Neural progenitor cell (in vitro differentiated cells): Measurements from ENCODE around the gene BCL2L12. TPM values are rescaled to one million over a fixed set of nuclear protein-coding genes. Genes with fewer than 3 reads are reported as not detected.

Experiments
- DNase-seq: peaks from one replicate; pipeline ENCODE4 v3.0.0-alpha.2; 2016; ENCODE audit warnings: low spot score
- H2AFZ ChIP-seq: fragments of 200-600 bp; sonication (generic); replicated peaks from 2 replicates; pipeline ENCODE4 v1.6.1; 2016; ENCODE audit warnings: antibody characterized with exemption
- H3F3A ChIP-seq: fragments of 200-600 bp; sonication (generic); 2 replicates; pipeline ENCODE4 v1.6.1; 2016; ENCODE audit warnings: antibody characterized with exemption, low read depth
- H3K27ac ChIP-seq: fragments of 200-600 bp; sonication (generic); 2 replicates; pipeline ENCODE4 v1.5.1; 2016; ENCODE audit warnings: mild to moderate bottlenecking
- H3K27me3 ChIP-seq: fragments of 200-600 bp; sonication (generic); 2 replicates; pipeline ENCODE4 v1.6.1; 2016; ENCODE audit warnings: mild to moderate bottlenecking, moderate library complexity
- H3K36me3 ChIP-seq: fragments of 200-600 bp; sonication (generic); 2 replicates; pipeline ENCODE4 v1.5.1; 2016
- H3K4me1 ChIP-seq: fragments of 200-600 bp; sonication (generic); 2 replicates; pipeline ENCODE4 v1.6.1; 2016; ENCODE audit warnings: mixed run types
- H3K4me2 ChIP-seq: fragments of 200-600 bp; sonication (generic); 2 replicates; pipeline ENCODE4 v1.6.1; 2016
- H3K4me3 ChIP-seq: fragments of 200-600 bp; sonication (generic); 2 replicates; pipeline ENCODE4 v1.5.1; 2016
- H3K79me2 ChIP-seq: fragments of 200-600 bp; sonication (generic); 2 replicates; pipeline ENCODE4 v1.6.1; 2016; ENCODE audit warnings: low read depth
- H3K9ac ChIP-seq: fragments of 200-600 bp; sonication (generic); 2 replicates; pipeline ENCODE4 v1.6.1; 2016
- H3K9me3 ChIP-seq: fragments of 200-600 bp; sonication (generic); 2 replicates; pipeline ENCODE4 v1.5.1; 2016; ENCODE audit warnings: low read depth
- H4K20me1 ChIP-seq: fragments of 200-600 bp; sonication (generic); 2 replicates; pipeline ENCODE4 v1.6.1; 2016; ENCODE audit warnings: low read depth
- H3K27ac Mint-ChIP-seq: 3 replicates; pipeline ENCODE4 v1.8.0; 2021; ENCODE audit warnings: mixed read lengths
- H3K27me3 Mint-ChIP-seq: 2 replicates; pipeline ENCODE4 v1.8.0; 2022; ENCODE audit warnings: low read depth, mild to moderate bottlenecking, inconsistent platforms, moderate library complexity, mixed read lengths; ENCODE audit not compliant: insufficient read depth
- H3K36me3 Mint-ChIP-seq: 3 replicates; pipeline ENCODE4 v1.8.0; 2021; ENCODE audit warnings: mixed read lengths
- H3K4me1 Mint-ChIP-seq: 3 replicates; pipeline ENCODE4 v1.8.0; 2021; ENCODE audit warnings: mixed read lengths
- H3K4me3 Mint-ChIP-seq: 3 replicates; pipeline ENCODE4 v1.8.0; 2021; ENCODE audit warnings: mild to moderate bottlenecking, moderate library complexity, mixed read lengths
- H3K9me3 Mint-ChIP-seq: 3 replicates; pipeline ENCODE4 v1.8.0; 2020; ENCODE audit warnings: mixed read lengths
- EZH2 ChIP-seq: fragments of 200-600 bp; sonication (generic); IDR thresholded peaks from 2 replicates; pipeline ENCODE4 v1.6.1; 2017; ENCODE audit warnings: antibody characterized with exemption, mild to moderate bottlenecking, moderate library complexity
- EZH2phosphoT487 ChIP-seq: fragments of 200-600 bp; sonication (generic); IDR thresholded peaks from 2 replicates; pipeline ENCODE4 v1.6.1; 2017; ENCODE audit warnings: antibody characterized with exemption
- total RNA-seq: library from RNA; depleted of rRNA; stranded (reverse); fragments of >200 nt; gene quantifications from 2 replicates; pipeline ENCODE4 v1.2.3, GENCODE V29; 2015; ENCODE audit warnings: low replicate concordance
- TF ChIP-seq, protein P1 (sequence below): fragments of 200-600 bp; sonication (generic); IDR thresholded peaks from 2 replicates; pipeline ENCODE4 v1.5.1; 2017; ENCODE audit warnings: antibody characterized with exemption, mild to moderate bottlenecking

BCL2L12 gene
- total RNA-seq, 1 donor from 2014 or later = 6.1 TPM

DNA sequence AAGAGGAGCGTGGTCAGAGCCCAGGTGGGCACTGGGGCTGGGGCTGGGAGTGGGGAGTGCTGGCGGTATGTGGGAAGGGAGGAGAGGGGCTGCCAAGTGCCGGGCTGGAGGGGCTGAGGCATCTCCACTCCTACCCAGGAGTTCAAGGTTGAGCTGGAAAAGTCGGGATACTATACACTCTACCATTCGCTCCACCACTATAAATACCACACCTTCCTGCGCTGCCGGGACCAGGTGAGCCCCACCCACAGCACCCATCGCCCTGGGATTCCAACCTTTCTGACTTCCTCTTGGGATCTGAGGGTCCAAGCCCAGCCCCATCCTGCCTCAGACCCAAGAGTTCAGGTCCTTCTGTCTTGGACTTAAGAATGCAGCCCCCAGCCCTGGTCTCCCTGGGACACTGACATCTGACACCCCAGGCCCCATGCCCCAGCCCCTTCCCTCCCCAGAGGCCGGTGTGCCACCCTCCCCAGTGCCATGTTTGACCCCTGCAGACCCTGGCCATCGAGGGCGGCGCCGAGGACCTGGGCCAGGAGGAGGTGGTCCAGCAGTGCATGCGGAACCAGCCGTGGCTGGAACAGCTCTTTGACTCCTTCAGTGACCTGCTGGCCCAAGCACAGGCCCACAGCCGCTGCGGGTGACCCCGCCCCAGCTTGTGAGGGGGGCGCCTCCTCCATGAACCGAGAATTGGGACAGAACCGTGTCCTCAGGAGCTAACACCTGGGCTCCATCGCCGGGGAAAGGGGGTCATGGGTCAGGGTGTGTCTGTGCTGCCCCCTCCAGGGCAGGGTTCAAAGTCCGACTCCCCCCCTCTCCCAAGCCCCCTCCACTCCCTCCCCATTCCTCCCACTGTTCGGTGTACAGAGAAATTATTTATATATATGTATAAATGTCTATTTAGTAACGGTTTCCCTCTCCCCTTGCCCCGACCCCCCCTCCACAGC lies 40.5 kb upstream of the BCL2L12 start:
- peaks cover 16% of the 10 kb centered on the region for H4K20me1 ChIP-seq
- Mint-ChIP-seq H3K27ac (no peak overlapping the region), H3K27me3 (peaks cover 2% of the 10 kb centered on the region), H3K4me1 (peaks cover 2% of the 10 kb centered on the region), H3K9me3 (no peaks in the 10 kb centered on the region), H3K36me3 (peaks cover 22% of the 10 kb centered on the region), H3K4me3 (no peak overlapping the region)
- TF ChIP-seq, protein P1, sequence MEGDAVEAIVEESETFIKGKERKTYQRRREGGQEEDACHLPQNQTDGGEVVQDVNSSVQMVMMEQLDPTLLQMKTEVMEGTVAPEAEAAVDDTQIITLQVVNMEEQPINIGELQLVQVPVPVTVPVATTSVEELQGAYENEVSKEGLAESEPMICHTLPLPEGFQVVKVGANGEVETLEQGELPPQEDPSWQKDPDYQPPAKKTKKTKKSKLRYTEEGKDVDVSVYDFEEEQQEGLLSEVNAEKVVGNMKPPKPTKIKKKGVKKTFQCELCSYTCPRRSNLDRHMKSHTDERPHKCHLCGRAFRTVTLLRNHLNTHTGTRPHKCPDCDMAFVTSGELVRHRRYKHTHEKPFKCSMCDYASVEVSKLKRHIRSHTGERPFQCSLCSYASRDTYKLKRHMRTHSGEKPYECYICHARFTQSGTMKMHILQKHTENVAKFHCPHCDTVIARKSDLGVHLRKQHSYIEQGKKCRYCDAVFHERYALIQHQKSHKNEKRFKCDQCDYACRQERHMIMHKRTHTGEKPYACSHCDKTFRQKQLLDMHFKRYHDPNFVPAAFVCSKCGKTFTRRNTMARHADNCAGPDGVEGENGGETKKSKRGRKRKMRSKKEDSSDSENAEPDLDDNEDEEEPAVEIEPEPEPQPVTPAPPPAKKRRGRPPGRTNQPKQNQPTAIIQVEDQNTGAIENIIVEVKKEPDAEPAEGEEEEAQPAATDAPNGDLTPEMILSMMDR = no peak
- TF ChIP-seq EZH2phosphoT487 = no peak
- no peak for TF ChIP-seq EZH2
- no peak overlapping the region for H2AFZ ChIP-seq
- peaks cover 2% of the 10 kb centered on the region for H3K36me3 ChIP-seq
- H3K4me1 ChIP-seq = no peaks in the 10 kb centered on the region
- no peaks in the 10 kb centered on the region for H3K27me3 ChIP-seq
- H3K4me2 ChIP-seq = no peak overlapping the region
- DNase-seq = no peak
- no peak overlapping the region for H3K27ac ChIP-seq
- H3F3A ChIP-seq = peaks cover 32% of the 10 kb centered on the region
- no peaks in the 10 kb centered on the region for H3K79me2 ChIP-seq
- no peak overlapping the region for H3K4me3 ChIP-seq
- H3K9ac ChIP-seq = no peak overlapping the region
- no peaks in the 10 kb centered on the region for H3K9me3 ChIP-seq

- no peak overlapping the region for H3K4me3 Mint-ChIP-seq
- no peaks in the 10 kb centered on the region for H3K9me3 Mint-ChIP-seq
- no peak for DNase-seq
- Histone ChIP-seq H2AFZ (no peak overlapping the region), H3K9ac (no peak overlapping the region), H3F3A (peaks cover 37% of the 10 kb centered on the region), H3K27me3 (no peaks in the 10 kb centered on the region), H3K27ac (no peak overlapping the region), H4K20me1 (peaks cover 14% of the 10 kb centered on the region), H3K36me3 (no peaks in the 10 kb centered on the region), H3K4me2 (no peak overlapping the region), H3K4me1 (no peaks in the 10 kb centered on the region), H3K9me3 (no peaks in the 10 kb centered on the region), H3K4me3 (no peak overlapping the region), H3K79me2 (no peaks in the 10 kb centered on the region)
- TF ChIP-seq EZH2phosphoT487 = no peak
- no peak for TF ChIP-seq EZH2
- TF ChIP-seq, protein P1 = no peak
- peaks cover 9% of the 10 kb centered on the region for H3K4me1 Mint-ChIP-seq
- H3K36me3 Mint-ChIP-seq = peaks cover 22% of the 10 kb centered on the region
- no peak overlapping the region for H3K27ac Mint-ChIP-seq
- H3K27me3 Mint-ChIP-seq = peaks cover 2% of the 10 kb centered on the region
Measured at GRCh38 chr19:49626226-49626625, 39.5 kb upstream of the BCL2L12 start.

GRCh38 chr19:49629659-49630058 lies 36.1 kb upstream of the BCL2L12 start:
- no peaks in the 10 kb centered on the region for H3K27me3 ChIP-seq
- no peak overlapping the region for H3K27ac ChIP-seq
- H3K4me1 Mint-ChIP-seq = peaks cover 7% of the 10 kb centered on the region
- no peak overlapping the region for H3K4me3 ChIP-seq
- H3K27ac Mint-ChIP-seq = no peak overlapping the region
- H3K4me3 Mint-ChIP-seq = peak overlapping the region; percentile 49
- no peak for DNase-seq
- no peaks in the 10 kb centered on the region for H3K79me2 ChIP-seq
- H3K4me2 ChIP-seq = no peak overlapping the region
- no peaks in the 10 kb centered on the region for H3K9me3 ChIP-seq
- H2AFZ ChIP-seq = no peak overlapping the region
- H3K9ac ChIP-seq = no peak overlapping the region
- no peaks in the 10 kb centered on the region for H3K4me1 ChIP-seq
- no peaks in the 10 kb centered on the region for H3K9me3 Mint-ChIP-seq
- H3K27me3 Mint-ChIP-seq = peaks cover 4% of the 10 kb centered on the region
- peaks cover 11% of the 10 kb centered on the region for H3K36me3 Mint-ChIP-seq
- peaks cover 1% of the 10 kb centered on the region for H4K20me1 ChIP-seq
- H3K36me3 ChIP-seq = no peaks in the 10 kb centered on the region
- TF ChIP-seq, protein P1 = no peak
- no peak for TF ChIP-seq EZH2phosphoT487
- TF ChIP-seq EZH2 = no peak
- peaks cover 34% of the 10 kb centered on the region for H3F3A ChIP-seq
